GM12892 (cell line): ENCODE data around the gene ZNF511.

Experiments used
- DNase-seq: peaks from one replicate; pipeline ENCODE4 v3.0.0; 2011; ENCODE audit not compliant: insufficient read length
- FAIRE-seq: peaks from 2 replicates; lab custom pipeline; 2011; peaks lifted over from hg19 to GRCh38; lab: Jason Lieb, UNC
- POLR2A ChIP-seq: IDR thresholded peaks from 2 replicates; pipeline ENCODE4 v1.6.1; 2011; ENCODE audit warnings: low read depth, low read length, control low read depth
- POLR2AphosphoS5 ChIP-seq: IDR thresholded peaks from 2 replicates; pipeline ENCODE4 v1.6.1; 2011; ENCODE audit warnings: low read depth, low read length, control low read depth
- TAF1 ChIP-seq: IDR thresholded peaks from 2 replicates; pipeline ENCODE4 v1.6.1; 2011; ENCODE audit warnings: low read depth, mild to moderate bottlenecking, control low read depth, low read length, borderline replicate concordance

The ZNF511 gene

GRCh38 chr10:133354672-133355240 lies 46.0 kb downstream of the ZNF511 start:
- TF ChIP-seq POLR2AphosphoS5 (no peak), TAF1 (no peak), POLR2A (no peak)
- DNase-seq, result no peak
- FAIRE-seq, result no peak

DNA sequence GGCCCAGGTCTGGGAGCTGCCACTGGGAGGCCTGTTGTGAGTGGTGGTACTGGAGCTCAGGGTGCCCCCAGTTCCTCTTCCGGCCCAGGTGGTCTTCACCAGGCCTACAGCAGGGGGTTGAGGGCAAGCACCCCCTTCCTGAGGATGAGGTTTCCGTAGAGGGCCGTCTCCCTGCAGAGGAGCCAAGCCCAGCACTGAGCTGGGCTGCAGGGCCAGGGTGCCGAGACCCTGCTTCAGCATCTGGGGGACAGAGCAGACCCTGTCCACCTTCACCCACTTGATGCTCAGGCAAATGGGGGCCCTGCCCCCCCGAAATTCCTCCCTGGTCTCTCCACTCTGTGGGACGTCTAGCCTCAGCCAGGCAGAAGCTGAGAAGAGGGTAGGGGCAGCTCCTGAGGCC lies 46.6 kb downstream of the ZNF511 start:
- no peak for FAIRE-seq
- TF ChIP-seq POLR2A (no peak), TAF1 (no peak), POLR2AphosphoS5 (no peak)
- DNase-seq, result no peak

- TF ChIP-seq POLR2AphosphoS5 (no peak), TAF1 (no peak), POLR2A (no peak)
- FAIRE-seq (no peak), DNase-seq (no peak)
These were observed 47.3 kb downstream of the ZNF511 start for GRCh38 chr10:133355991-133356390.

GRCh38 chr10:133356549-133357284 lies 48.0 kb downstream of the ZNF511 start:
- TF ChIP-seq POLR2A (no peak), TAF1 (no peak), POLR2AphosphoS5 (no peak)
- DNase-seq (no peak), FAIRE-seq (no peak)

DNA sequence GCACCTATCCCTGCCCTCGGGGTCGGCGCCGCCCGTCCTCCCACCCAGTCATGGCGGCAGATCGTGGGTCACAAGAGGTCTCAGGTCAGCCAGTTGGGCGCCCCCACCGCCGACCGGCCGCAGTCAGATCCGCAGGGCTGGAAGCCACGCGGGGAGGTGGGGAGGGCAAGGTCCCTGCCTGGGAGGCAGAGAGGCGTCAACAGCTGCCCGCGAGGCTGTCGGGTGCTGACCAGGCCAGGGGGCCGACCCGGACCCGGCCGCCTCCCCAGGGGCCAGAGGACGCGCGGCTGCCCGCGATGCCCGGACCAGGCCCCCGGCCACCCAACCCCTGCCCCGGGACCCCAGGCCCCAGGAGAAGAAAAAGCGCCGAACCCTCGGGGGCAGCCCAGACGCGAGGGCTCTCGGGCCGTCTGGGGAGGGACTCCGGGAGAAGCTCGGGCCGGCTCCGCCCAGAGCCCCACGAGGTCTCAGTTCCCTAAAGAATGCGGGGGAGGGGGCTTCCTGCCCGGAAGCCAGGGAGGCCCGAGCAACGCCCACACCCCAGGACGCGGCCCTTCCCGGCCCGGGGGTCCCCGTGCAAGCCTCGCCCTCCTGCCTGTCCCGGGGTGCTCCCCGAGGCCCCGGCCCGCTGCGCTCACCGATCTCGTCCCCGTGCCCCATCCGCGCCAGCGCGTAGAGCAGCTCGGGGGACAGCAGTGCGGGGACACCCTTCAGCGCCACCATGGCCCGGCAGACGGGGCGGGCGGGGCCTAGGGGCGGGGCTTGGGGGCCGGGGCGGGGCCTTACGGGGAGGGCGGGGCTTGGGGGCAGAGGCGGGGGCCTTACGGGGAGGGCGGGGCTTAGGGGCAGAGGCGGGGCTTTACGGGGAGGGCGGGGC lies 48.8 kb downstream of the ZNF511 start, which contains the start of gene FUOM:
Gene FUOM, minus strand, starts transcription at position 735 of the 877 bp plus-strand sequence. Its CDS starts 12 bp downstream, at position 723.
- DNase-seq (peak; percentile 98), FAIRE-seq (peak; percentile 87)
- TF ChIP-seq POLR2A (peak; percentile 64; the same call in 1 of the 2 replicates), POLR2AphosphoS5 (0 out of 2 replicates have a peak, but pooled peaks have one; percentile 30), TAF1 (0 out of 2 replicates have a peak, but pooled peaks have one; percentile 27)

DNA sequence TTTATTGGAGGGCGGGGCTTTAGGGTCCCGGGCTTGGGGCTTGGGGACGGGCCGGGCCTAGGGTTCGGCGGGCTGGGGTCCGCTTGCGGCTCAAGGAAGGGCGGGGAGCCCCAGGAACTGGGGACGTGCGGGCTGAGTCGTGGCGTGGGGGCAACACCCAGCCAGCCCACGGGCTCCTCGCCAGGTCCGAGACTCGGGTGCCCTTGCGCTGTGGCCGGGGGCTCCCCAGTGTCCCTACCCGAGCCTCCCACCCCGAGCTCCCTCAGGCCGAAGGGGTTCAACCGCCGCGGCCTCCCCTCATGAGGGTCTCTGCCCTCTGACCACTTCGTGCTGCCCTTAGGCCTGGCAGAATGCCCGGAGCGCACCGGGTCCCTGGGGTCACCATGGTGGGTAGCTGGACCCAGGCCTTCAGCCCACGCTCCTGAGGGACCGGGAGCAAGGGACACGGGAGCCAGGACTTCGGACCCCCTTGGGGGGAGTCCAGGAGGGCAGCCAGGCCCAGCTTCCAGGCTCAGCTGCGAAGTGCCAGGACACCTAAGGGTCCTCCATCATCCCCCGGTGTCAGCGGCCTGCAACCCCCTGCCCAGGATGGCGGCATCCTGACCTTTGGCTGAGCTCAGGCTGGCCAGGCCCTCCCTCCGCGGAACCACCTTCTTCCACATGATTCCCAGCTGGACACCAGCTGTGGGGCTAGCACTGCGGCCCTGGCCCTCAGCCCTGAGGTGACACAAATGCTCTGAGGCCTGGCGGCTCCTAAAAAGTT lies 49.6 kb downstream of the ZNF511 start:
- no peak for TF ChIP-seq POLR2A
- no peak for TF ChIP-seq POLR2AphosphoS5
- no peak for TF ChIP-seq TAF1
- FAIRE-seq (no peak), DNase-seq (no peak)

GRCh38 chr10:133358925-133359310 lies 50.2 kb downstream of the ZNF511 start:
- DNase-seq, result no peak
- no peak for FAIRE-seq
- TF ChIP-seq TAF1, result no peak

DNA sequence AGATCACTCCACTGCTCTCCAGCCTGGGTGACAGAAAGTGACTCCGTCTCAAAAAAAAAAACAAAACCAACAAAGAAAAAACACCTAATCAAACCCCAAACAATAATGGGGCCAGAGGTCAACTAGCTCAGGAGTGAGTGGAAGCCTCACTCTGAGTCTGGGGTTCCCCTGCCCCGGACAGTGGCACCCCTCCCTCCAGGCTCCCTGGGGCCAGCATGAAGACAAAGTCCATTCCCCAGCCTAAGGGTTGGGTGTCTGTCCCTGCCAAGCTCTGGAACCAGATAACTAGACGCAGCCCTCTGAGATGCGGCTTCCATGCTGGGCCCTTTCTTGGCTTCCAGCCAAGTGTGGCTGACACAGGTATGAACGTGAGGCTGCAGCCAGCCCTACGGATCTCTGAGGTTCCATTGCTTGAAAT lies 50.8 kb downstream of the ZNF511 start:
- FAIRE-seq (no peak), DNase-seq (no peak)
- TF ChIP-seq POLR2A (no peak), TAF1 (no peak), POLR2AphosphoS5 (no peak)

GRCh38 chr10:133359972-133360610 lies 51.4 kb downstream of the ZNF511 start:
- TF ChIP-seq TAF1 (no peak), POLR2A (no peak), POLR2AphosphoS5 (no peak)
- FAIRE-seq, result no peak
- no peak for DNase-seq

DNA sequence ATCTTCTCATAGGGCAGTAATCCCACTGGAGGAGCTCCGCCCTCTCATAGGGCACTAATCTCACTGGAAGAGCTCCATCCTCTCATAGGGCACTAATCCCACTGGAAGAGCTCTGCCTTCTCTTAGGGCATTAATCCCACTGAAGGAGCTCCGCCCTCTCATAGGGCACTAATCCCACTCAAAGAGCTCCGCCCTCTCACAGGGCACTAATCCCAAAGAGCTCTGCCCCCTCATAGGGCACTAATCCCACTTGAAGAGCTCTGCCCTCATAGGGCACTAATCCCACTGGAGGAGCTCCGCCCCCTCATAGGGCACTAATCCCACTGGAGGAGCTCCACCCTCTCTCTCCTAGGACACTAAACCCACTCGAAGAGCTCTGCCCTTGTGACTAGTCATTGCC lies 52.5 kb downstream of the ZNF511 start:
- FAIRE-seq, result no peak
- DNase-seq, result no peak
- TF ChIP-seq POLR2AphosphoS5 (no peak), POLR2A (no peak), TAF1 (no peak)
